CD4-positive, alpha-beta T cell (primary cell): ENCODE results near the gene EGFLAM. TPM values are rescaled to one million over a fixed set of nuclear protein-coding genes. Genes with fewer than 3 reads are reported as not detected.
"Not testable (repeated sequence)": the region's sequence is repeated elsewhere in the genome, so short reads cannot be mapped to it uniquely, and the experiment has no call there.

Experiments
- ATAC-seq: fragments of 200-7000 bp; cut with Tn5 transposase; one replicate; pipeline ENCODE4 v1.10.0; 2022; ENCODE audit warnings: mild to moderate bottlenecking; ENCODE audit not compliant: poor library complexity
- CTCF ChIA-PET: fragments of 350-600 bp; sonication (Branson Sonifier 250); formaldehyde crosslinking; loops from one replicate; lab custom pipeline; 2021; ENCODE audit warnings: antibody characterized with exemption, inconsistent platforms; lab: Charles Lee
- POLR2A ChIA-PET: fragments of 350-600 bp; sonication (Branson Sonifier 250); formaldehyde crosslinking; loops from one replicate; lab custom pipeline; 2021; ENCODE audit warnings: antibody characterized with exemption, inconsistent platforms; lab: Charles Lee
- DNase-seq, 14 experiments: peaks; one replicate each; pipeline ENCODE4 v3.0.0-alpha.2; 2013 to 2020; ENCODE audit warnings: mixed read lengths in 2 of 14
- H3K27ac ChIP-seq, 2 donors: one replicate each; pipeline versions ENCODE4 v1.5.1 to v1.7.0; 2013; ENCODE audit warnings: low read length in 2 of 2, low read depth in 1 of 2, mild to moderate bottlenecking in 1 of 2
- H3K27me3 ChIP-seq, 2 experiments: 1 replicate in 1 of 2; 2 replicates in 1 of 2; pipeline versions ENCODE4 v1.6.1 to v1.7.0; 2013; ENCODE audit warnings: low read length in 2 of 2, control low read depth in 1 of 2, mild to moderate bottlenecking in 1 of 2, moderate library complexity in 1 of 2; ENCODE audit not compliant: insufficient read depth in 2 of 2, control insufficient read depth in 1 of 2
- H3K36me3 ChIP-seq: one replicate; pipeline ENCODE4 v1.6.1; 2013; ENCODE audit warnings: low read length, control low read depth; ENCODE audit not compliant: insufficient read depth
- H3K4me1 ChIP-seq: one replicate; pipeline ENCODE4 v1.6.1; 2013; ENCODE audit warnings: low read length, control low read depth; ENCODE audit not compliant: insufficient read depth
- H3K4me3 ChIP-seq: one replicate; pipeline ENCODE4 v1.5.1; 2013; ENCODE audit warnings: mild to moderate bottlenecking, low read length, moderate library complexity
- H3K9me3 ChIP-seq, 2 experiments: 1 replicate in 1 of 2; 2 replicates in 1 of 2; pipeline versions ENCODE4 v1.6.1 to v1.7.0; 2013; ENCODE audit warnings: low read length in 2 of 2, mild to moderate bottlenecking in 2 of 2, control low read depth in 1 of 2, moderate library complexity in 1 of 2; ENCODE audit not compliant: control insufficient read depth in 1 of 2, insufficient read depth in 1 of 2
- H3K27ac Mint-ChIP-seq: one replicate; pipeline ENCODE4 v1.8.0; 2020; ENCODE audit warnings: mixed read lengths
- H3K27me3 Mint-ChIP-seq: one replicate; pipeline ENCODE4 v1.8.0; 2021; ENCODE audit warnings: mixed read lengths
- H3K36me3 Mint-ChIP-seq: one replicate; pipeline ENCODE4 v1.8.0; 2021; ENCODE audit warnings: low read depth, mixed read lengths
- H3K4me1 Mint-ChIP-seq: one replicate; pipeline ENCODE4 v1.8.0; 2021; ENCODE audit warnings: low read depth, mixed read lengths
- H3K4me3 Mint-ChIP-seq: one replicate; pipeline ENCODE4 v1.8.0; 2020; ENCODE audit warnings: mild to moderate bottlenecking, mixed read lengths
- H3K9me3 Mint-ChIP-seq: one replicate; pipeline ENCODE4 v1.8.0; 2020; ENCODE audit warnings: mixed read lengths
- CTCF ChIP-seq: fragments of 200-600 bp; IDR thresholded peaks from one replicate; pipeline ENCODE4 v1.8.0; 2022; ENCODE audit warnings: antibody characterized with exemption, mild to moderate bottlenecking
- intact Hi-C, 2 experiments: fragments of 100-400 bp; cut with DNase I in 1 of 2; cut with micrococcal nuclease in 1 of 2; formaldehyde crosslinking; loops; one replicate each; pipeline versions ENCODE4 v1.15.1 to v1.9.0; 2023 to 2025; cut with DNase I, micrococcal nuclease
- total RNA-seq, 174 experiments: library from RNA in 2 of 174; stranded (reverse) in 2 of 174; gene quantifications; one replicate each; pipeline ENCODE4 v1.2.3 and lab custom pipeline; 2021 to 2026

EGFLAM gene
- total RNA-seq, 2 experiments from 2014 or later = not detected

GRCh38 chr5:38414348-38414747 lies 156.0 kb downstream of the EGFLAM start:
- Mint-ChIP-seq H3K36me3 (no peaks in the 10 kb centered on the region), H3K27me3 (peaks cover 55% of the 10 kb centered on the region), H3K9me3 (no peaks in the 10 kb centered on the region), H3K4me3 (no peak overlapping the region), H3K27ac (no peak overlapping the region), H3K4me1 (no peaks in the 10 kb centered on the region)
- POLR2A ChIA-PET = no interaction called here
- Histone ChIP-seq H3K27ac (no peak overlapping the region), H3K36me3 (no peaks in the 10 kb centered on the region), H3K4me3 (no peak overlapping the region), H3K4me1 (no peaks in the 10 kb centered on the region), H3K9me3 (no peaks in the 10 kb centered on the region), H3K27me3 (peaks cover 3 to 7% of the 10 kb centered on the region in 2 experiments)
- no peak for TF ChIP-seq CTCF
- no peak for DNase-seq
- intact Hi-C loops = no loop called here
- CTCF ChIA-PET = no interaction called here
- no peak for ATAC-seq

DNA sequence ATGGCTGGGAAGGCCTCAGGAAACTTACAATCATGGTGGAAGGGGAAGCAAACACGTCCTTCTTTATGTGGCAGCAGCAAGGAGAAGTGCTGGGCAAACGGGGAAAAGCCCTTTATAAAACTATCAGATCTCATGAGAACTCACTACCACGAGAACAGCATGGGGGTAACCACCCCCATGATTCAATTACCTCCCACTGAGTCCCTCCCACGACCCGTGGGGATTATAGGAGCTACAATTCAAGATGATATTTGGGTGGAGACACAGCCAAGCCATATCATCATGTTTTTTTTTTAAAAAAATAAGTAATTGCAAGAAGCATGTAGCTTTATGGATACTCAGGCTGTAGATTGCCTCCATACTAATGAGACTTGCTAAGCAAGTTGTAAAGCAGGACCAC lies 157.4 kb downstream of the EGFLAM start:
- H3K4me3 ChIP-seq, H3K27ac Mint-ChIP-seq, ATAC-seq, POLR2A ChIA-PET, DNase-seq, H3K36me3 ChIP-seq, H3K9me3 ChIP-seq, H3K4me1 Mint-ChIP-seq, H3K9me3 Mint-ChIP-seq, H3K36me3 Mint-ChIP-seq, H3K27me3 ChIP-seq, CTCF ChIA-PET, H3K27ac ChIP-seq, H3K4me1 ChIP-seq, intact Hi-C loops, H3K4me3 Mint-ChIP-seq: not testable (repeated sequence)
- H3K27me3 Mint-ChIP-seq = peaks cover 57% of the 10 kb centered on the region

GRCh38 chr5:38417658-38418017 lies 159.3 kb downstream of the EGFLAM start:
- Histone ChIP-seq H3K4me1 (no peaks in the 10 kb centered on the region), H3K27ac (no peak overlapping the region), H3K36me3 (no peaks in the 10 kb centered on the region), H3K4me3 (no peak overlapping the region), H3K27me3 (peaks cover 6 to 7% of the 10 kb centered on the region in 2 experiments), H3K9me3 (no peaks in the 10 kb centered on the region)
- Mint-ChIP-seq H3K4me3 (no peak overlapping the region), H3K27ac (no peak overlapping the region), H3K9me3 (no peaks in the 10 kb centered on the region), H3K4me1 (no peaks in the 10 kb centered on the region), H3K36me3 (no peaks in the 10 kb centered on the region), H3K27me3 (peaks cover 63% of the 10 kb centered on the region)
- TF ChIP-seq CTCF = no peak
- DNase-seq (no peak), ATAC-seq (no peak)
- POLR2A ChIA-PET = no interaction called here
- intact Hi-C loops = no loop called here
- CTCF ChIA-PET = interaction anchor here (1.5 kb wide), 1 partner anchor 24 kb away, joined by 5 read pairs; no protein-coding TSS in a partner anchor

DNA sequence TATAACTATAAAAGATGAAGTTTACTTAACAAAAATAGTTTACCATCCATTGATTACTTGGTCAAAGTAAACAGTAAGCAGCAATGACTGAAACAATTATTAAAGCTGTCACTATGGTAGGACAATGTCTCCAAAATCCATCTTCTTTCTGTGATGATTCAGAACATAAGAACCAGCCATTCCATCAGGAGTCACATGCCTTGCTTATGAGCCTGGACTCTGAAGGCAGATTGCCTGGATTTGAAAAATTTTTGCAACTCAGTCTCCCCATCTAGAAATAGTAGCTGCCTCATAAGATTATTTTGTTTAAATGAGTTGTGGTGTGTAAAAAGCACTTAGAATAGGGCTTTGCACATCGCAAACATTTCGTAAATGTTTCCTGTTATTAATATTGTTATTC lies 161.9 kb downstream of the EGFLAM start:
- no peak overlapping the region for H3K4me3 ChIP-seq
- Mint-ChIP-seq H3K27ac (no peak overlapping the region), H3K4me3 (no peak overlapping the region), H3K9me3 (no peaks in the 10 kb centered on the region), H3K36me3 (no peaks in the 10 kb centered on the region), H3K4me1 (no peaks in the 10 kb centered on the region), H3K27me3 (peaks cover 59% of the 10 kb centered on the region)
- H3K4me1 ChIP-seq = no peaks in the 10 kb centered on the region
- intact Hi-C loops = no loop called here
- ChIA-PET CTCF (interaction anchor here (1.0 to 1.1 kb wide), 3 partner anchors 13 to 393 kb away, joined by 3 to 4 read pairs (median 3); no protein-coding TSS in a partner anchor), POLR2A (no interaction called here)
- peaks cover 9 to 13% of the 10 kb centered on the region in 2 experiments for H3K27me3 ChIP-seq
- ATAC-seq (no peak), DNase-seq (no peak)
- no peak for TF ChIP-seq CTCF
- H3K27ac ChIP-seq = no peak overlapping the region
- no peaks in the 10 kb centered on the region for H3K9me3 ChIP-seq
- no peaks in the 10 kb centered on the region for H3K36me3 ChIP-seq
